ENCODE results near the gene TBATA.

GRCh38 chr10:70747192-70747965 lies 37.8 kb downstream of the TBATA start:
- no peak for TF ChIP-seq CTCF (conservative IDR thresholded peaks at IDR 0.05; ENCODE audit: low read depth, low read length)
- no peak for TF ChIP-seq EZH2 (IDR thresholded peaks at IDR 0.05; ENCODE audit: borderline replicate concordance, low read depth, low read length, poor library complexity, severe bottlenecking)
